H9 (cell line): Measurements from ENCODE around the gene EPGN. TPM values are rescaled to one million over a fixed set of nuclear protein-coding genes. Genes with fewer than 3 reads are reported as not detected.
A peak's percentile ranks its signal among the peaks of the same experiment; 100 is the strongest.

Source experiments
- DNase-seq: peaks from one replicate; pipeline ENCODE4 v3.0.0-alpha.2; 2017
- H2AFZ ChIP-seq: one replicate; pipeline ENCODE4 v1.6.1; 2013; ENCODE audit warnings: mild to moderate bottlenecking, low read length, control low read depth, moderate library complexity
- H2AK5ac ChIP-seq: 2 replicates; pipeline ENCODE4 v1.6.1; 2013; ENCODE audit warnings: low read length, control low read depth, mixed read lengths; ENCODE audit not compliant: insufficient read length
- H2BK120ac ChIP-seq: one replicate; pipeline ENCODE4 v1.6.1; 2013; ENCODE audit warnings: low read depth, mild to moderate bottlenecking, low read length, control low read depth, inconsistent platforms; ENCODE audit not compliant: poor library complexity, severe bottlenecking
- H2BK12ac ChIP-seq: 2 replicates; pipeline ENCODE4 v1.6.1; 2013; ENCODE audit warnings: low read length, control low read depth, mixed read lengths, low read depth; ENCODE audit not compliant: insufficient read length
- H2BK15ac ChIP-seq: 2 replicates; pipeline ENCODE4 v1.6.1; 2013; ENCODE audit warnings: low read depth, low read length, control low read depth
- H2BK20ac ChIP-seq: one replicate; pipeline ENCODE4 v1.6.1; 2013; ENCODE audit warnings: low read depth, mild to moderate bottlenecking, low read length, control low read depth, inconsistent platforms; ENCODE audit not compliant: poor library complexity, severe bottlenecking
- H2BK5ac ChIP-seq: 2 replicates; pipeline ENCODE4 v1.6.1; 2013; ENCODE audit warnings: low read length, control low read depth, mixed read lengths; ENCODE audit not compliant: insufficient read length
- H3K14ac ChIP-seq: 2 replicates; pipeline ENCODE4 v1.6.1; 2013; ENCODE audit warnings: low read length, control low read depth; ENCODE audit not compliant: insufficient read depth
- H3K18ac ChIP-seq: 2 replicates; pipeline ENCODE4 v1.6.1; 2013; ENCODE audit warnings: low read depth, mild to moderate bottlenecking, mixed read lengths, low read length, control low read depth; ENCODE audit not compliant: insufficient read length
- H3K23ac ChIP-seq: 2 replicates; pipeline ENCODE4 v1.6.1; 2013; ENCODE audit warnings: low read length, control low read depth, mixed read lengths, low read depth; ENCODE audit not compliant: insufficient read length
- H3K23me2 ChIP-seq: 2 replicates; pipeline ENCODE4 v1.6.1; 2013; ENCODE audit warnings: low read depth, mild to moderate bottlenecking, mixed read lengths, low read length, control low read depth; ENCODE audit not compliant: insufficient read length, poor library complexity, severe bottlenecking
- H3K27ac ChIP-seq: 2 replicates; pipeline ENCODE4 v1.5.1; 2013; ENCODE audit warnings: low read length, control low read depth, mixed read lengths, low read depth; ENCODE audit not compliant: insufficient read length
- H3K27me3 ChIP-seq: 2 replicates; pipeline ENCODE4 v1.6.1; 2013; ENCODE audit warnings: low read length, control low read depth, inconsistent platforms; ENCODE audit not compliant: insufficient read depth
- H3K4ac ChIP-seq: 2 replicates; pipeline ENCODE4 v1.6.1; 2013; ENCODE audit warnings: low read depth, mild to moderate bottlenecking, control low read depth, inconsistent platforms, low read length, moderate library complexity
- H3K4me1 ChIP-seq: 2 replicates; pipeline ENCODE4 v1.6.1; 2013; ENCODE audit warnings: low read length, control low read depth, inconsistent platforms; ENCODE audit not compliant: insufficient read depth
- H3K4me2 ChIP-seq: 2 replicates; pipeline ENCODE4 v1.6.1; 2013; ENCODE audit warnings: low read length, control low read depth, mixed read lengths; ENCODE audit not compliant: insufficient read length, insufficient read depth
- H3K56ac ChIP-seq: 2 replicates; pipeline ENCODE4 v1.6.1; 2013; ENCODE audit warnings: low read depth, mild to moderate bottlenecking, mixed read lengths, low read length, control low read depth; ENCODE audit not compliant: insufficient read length
- H3K79me1 ChIP-seq: 2 replicates; pipeline ENCODE4 v1.6.1; 2013; ENCODE audit warnings: low read depth, mild to moderate bottlenecking, moderate library complexity, low read length, control low read depth, inconsistent platforms; ENCODE audit not compliant: insufficient read depth, poor library complexity, severe bottlenecking
- H3K79me2 ChIP-seq: 2 replicates; pipeline ENCODE4 v1.6.1; 2013; ENCODE audit warnings: low read length, control low read depth, inconsistent platforms; ENCODE audit not compliant: insufficient read depth
- H3K9ac ChIP-seq: 2 replicates; pipeline ENCODE4 v1.6.1; 2013; ENCODE audit warnings: low read length, control low read depth, mixed read lengths; ENCODE audit not compliant: insufficient read length; ENCODE audit errors: extremely low read depth
- H3K9me3 ChIP-seq: one replicate; pipeline ENCODE4 v1.6.1; 2013; ENCODE audit warnings: low read depth, low read length, inconsistent platforms; ENCODE audit not compliant: control insufficient read depth
- H3T11ph ChIP-seq: one replicate; pipeline ENCODE4 v1.6.1; 2013; ENCODE audit warnings: mild to moderate bottlenecking, low read length, control low read depth, inconsistent platforms
- H4K20me1 ChIP-seq: one replicate; pipeline ENCODE4 v1.6.1; 2013; ENCODE audit not compliant: control insufficient read depth, insufficient read length, insufficient read depth
- H4K5ac ChIP-seq: 2 replicates; pipeline ENCODE4 v1.6.1; 2013; ENCODE audit warnings: low read depth, mild to moderate bottlenecking, mixed read lengths, low read length, control low read depth; ENCODE audit not compliant: insufficient read length
- H4K8ac ChIP-seq: replicated peaks from 2 replicates; pipeline ENCODE4 v1.6.1; 2013; ENCODE audit warnings: low read length, control low read depth, mixed read lengths, low read depth; ENCODE audit not compliant: insufficient read length
- H4K91ac ChIP-seq: 2 replicates; pipeline ENCODE4 v1.6.1; 2013; ENCODE audit warnings: low read depth, mild to moderate bottlenecking, moderate library complexity, mixed read lengths, low read length, control low read depth; ENCODE audit not compliant: insufficient read length
- H3K27ac Mint-ChIP-seq, 3 experiments: 2 replicates in 2 of 3; 3 replicates in 1 of 3; pipeline ENCODE4 v1.8.0; 2020 to 2021; ENCODE audit warnings: mixed read lengths in 3 of 3, mild to moderate bottlenecking in 1 of 3, moderate library complexity in 1 of 3
- H3K27me3 Mint-ChIP-seq: 2 replicates; pipeline ENCODE4 v1.8.0; 2021; ENCODE audit warnings: low read depth, mild to moderate bottlenecking, moderate library complexity, mixed read lengths
- H3K36me3 Mint-ChIP-seq, 3 experiments: 2 replicates in 2 of 3; 3 replicates in 1 of 3; pipeline ENCODE4 v1.8.0; 2020 to 2021; ENCODE audit warnings: low read depth in 3 of 3, mixed read lengths in 3 of 3; ENCODE audit not compliant: insufficient read depth in 1 of 3
- H3K4me1 Mint-ChIP-seq, 2 experiments: 2 replicates each; pipeline ENCODE4 v1.8.0; 2020; ENCODE audit warnings: mixed read lengths in 2 of 2
- H3K4me3 Mint-ChIP-seq, 2 experiments: 2 replicates in 1 of 2; 3 replicates in 1 of 2; pipeline ENCODE4 v1.8.0; 2020 to 2021; ENCODE audit warnings: mild to moderate bottlenecking in 2 of 2, mixed read lengths in 2 of 2, moderate library complexity in 1 of 2
- H3K9me3 Mint-ChIP-seq, 2 experiments: 2 replicates in 1 of 2; 3 replicates in 1 of 2; pipeline ENCODE4 v1.8.0; 2020; ENCODE audit warnings: mild to moderate bottlenecking in 2 of 2, mixed read lengths in 2 of 2, moderate library complexity in 1 of 2
- WGBS: extraction: QIAGEN DNeasy Blood & Tissue Kit; methylation state at CpG from one replicate; pipeline ENCODE4 v1.1.7; 2013; ENCODE audit warnings: missing lambda C conversion rate, low lambda C conversion rate, mixed read lengths; ENCODE audit not compliant: insufficient read length; ENCODE audit errors: extremely low coverage; 5-methylcytosine and 5-hydroxymethylcytosine counted together
- total RNA-seq: library from RNA; stranded (reverse); gene quantifications from 2 replicates; pipeline ENCODE4 v1.2.1, GENCODE V29; 2021
- TF ChIP-seq, protein P1 (sequence below): fragments of 200-600 bp; sonication (generic); conservative IDR thresholded peaks from 3 replicates; pipeline ENCODE4 v1.8.0; 2021; ENCODE audit warnings: antibody characterized with exemption, mild to moderate bottlenecking

Gene EPGN
- total RNA-seq, 1 experiment from 2014 or later: not detected

DNA sequence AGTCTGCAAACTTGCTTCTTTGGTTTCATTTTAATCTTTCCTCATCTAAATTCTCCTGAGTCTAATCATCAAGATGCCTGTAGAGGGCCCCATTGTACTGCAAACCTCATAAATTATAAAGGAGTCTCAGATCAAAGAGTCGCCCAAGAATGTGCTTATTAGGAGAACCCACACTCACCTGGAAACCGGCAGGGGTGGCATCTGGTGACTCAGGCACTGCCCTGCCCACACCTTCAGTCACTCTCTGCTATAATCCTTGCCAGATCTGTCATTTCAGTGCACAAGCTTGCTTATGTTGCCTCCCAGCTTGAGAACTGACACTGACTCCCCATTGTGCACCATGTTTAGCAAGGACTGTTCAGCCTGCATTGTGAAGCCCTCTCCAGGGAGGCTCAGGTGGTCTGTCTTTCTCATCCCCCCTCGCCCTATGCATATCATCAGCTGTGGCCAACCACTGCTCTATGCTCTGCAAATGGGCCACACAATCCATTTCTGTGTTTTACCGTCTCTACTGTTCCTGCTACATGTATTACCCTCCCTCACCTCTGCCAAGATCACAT lies 12.4 kb downstream of the EPGN start:
- Mint-ChIP-seq H3K27me3 (no peaks in the 10 kb centered on the region), H3K4me3 (no peak overlapping the region), H3K9me3 (no peaks in the 10 kb centered on the region; a peak in 1 of 5 replicates), H3K27ac (peak overlapping the region in 1 of 3 experiments; percentile 41; a peak in 2 of 7 replicates), H3K4me1 (peaks cover 21% of the 10 kb centered on the region in 2 experiments), H3K36me3 (no peaks in the 10 kb centered on the region)
- Histone ChIP-seq H3K79me2 (no peaks in the 10 kb centered on the region), H2BK15ac (no peak overlapping the region), H3T11ph (no peak overlapping the region), H2AK5ac (no peak overlapping the region), H2BK20ac (no peak overlapping the region), H3K23me2 (no peaks in the 10 kb centered on the region), H2BK5ac (no peak overlapping the region), H4K5ac (no peak overlapping the region), H2AFZ (no peak overlapping the region), H4K8ac (no peak overlapping the region), H4K91ac (no peak overlapping the region), H3K4me1 (peaks cover 3% of the 10 kb centered on the region; the same call in 1 of the 2 replicates), H4K20me1 (no peaks in the 10 kb centered on the region), H3K27me3 (no peaks in the 10 kb centered on the region), H3K4me2 (peak overlapping the region; percentile 13), H3K18ac (no peak overlapping the region), H3K9me3 (no peaks in the 10 kb centered on the region), H2BK12ac (no peak overlapping the region), H3K23ac (no peak overlapping the region), H3K14ac (no peak overlapping the region), H3K4ac (no peak overlapping the region), H2BK120ac (no peak overlapping the region), H3K79me1 (no peaks in the 10 kb centered on the region), H3K56ac (no peak overlapping the region), H3K9ac (no peak overlapping the region), H3K27ac (no peak overlapping the region)
- DNase-seq: peak; percentile 66
- WGBS: no CpG with 5 or more reads among the region's 4 CpGs
- TF ChIP-seq, protein P1, sequence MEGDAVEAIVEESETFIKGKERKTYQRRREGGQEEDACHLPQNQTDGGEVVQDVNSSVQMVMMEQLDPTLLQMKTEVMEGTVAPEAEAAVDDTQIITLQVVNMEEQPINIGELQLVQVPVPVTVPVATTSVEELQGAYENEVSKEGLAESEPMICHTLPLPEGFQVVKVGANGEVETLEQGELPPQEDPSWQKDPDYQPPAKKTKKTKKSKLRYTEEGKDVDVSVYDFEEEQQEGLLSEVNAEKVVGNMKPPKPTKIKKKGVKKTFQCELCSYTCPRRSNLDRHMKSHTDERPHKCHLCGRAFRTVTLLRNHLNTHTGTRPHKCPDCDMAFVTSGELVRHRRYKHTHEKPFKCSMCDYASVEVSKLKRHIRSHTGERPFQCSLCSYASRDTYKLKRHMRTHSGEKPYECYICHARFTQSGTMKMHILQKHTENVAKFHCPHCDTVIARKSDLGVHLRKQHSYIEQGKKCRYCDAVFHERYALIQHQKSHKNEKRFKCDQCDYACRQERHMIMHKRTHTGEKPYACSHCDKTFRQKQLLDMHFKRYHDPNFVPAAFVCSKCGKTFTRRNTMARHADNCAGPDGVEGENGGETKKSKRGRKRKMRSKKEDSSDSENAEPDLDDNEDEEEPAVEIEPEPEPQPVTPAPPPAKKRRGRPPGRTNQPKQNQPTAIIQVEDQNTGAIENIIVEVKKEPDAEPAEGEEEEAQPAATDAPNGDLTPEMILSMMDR: peak; percentile 67
